HG03378 (cell line): ENCODE results near the gene TTC28.

Experiments
- ATAC-seq: cut with Tn5 transposase; IDR thresholded peaks from one replicate; pipeline ENCODE4 v1.9.1; 2021; ENCODE audit warnings: mild to moderate bottlenecking, moderate library complexity; ENCODE audit not compliant: unreplicated experiment

TTC28 gene

GRCh38 chr22:28442711-28443525, 236.7 kb downstream of the TTC28 start:
- ATAC-seq = no peak

DNA sequence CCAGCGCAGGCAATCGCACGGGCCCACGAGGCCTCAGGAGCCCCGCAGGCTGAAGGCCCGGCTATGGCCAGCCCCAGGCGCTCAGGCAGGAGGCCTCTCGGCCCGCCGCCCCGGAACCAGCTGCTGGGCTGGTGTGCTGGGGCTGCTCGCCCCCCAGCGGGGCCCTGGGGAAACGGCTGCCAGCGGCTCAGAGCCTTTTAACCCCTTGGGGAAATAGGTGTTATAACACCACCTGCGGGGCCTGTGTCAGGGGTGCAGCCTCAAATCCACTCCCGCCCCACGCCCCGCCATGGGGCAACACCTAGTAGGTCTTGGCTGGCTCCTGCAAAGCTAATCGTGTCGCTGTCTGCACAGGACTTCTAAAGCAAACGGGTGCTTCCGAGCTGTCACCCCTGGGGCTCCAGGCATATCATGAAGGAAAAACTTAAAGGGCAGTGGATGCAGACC, 237.4 kb downstream of the TTC28 start:
- ATAC-seq = no peak

GRCh38 chr22:28441720-28442263, 237.8 kb downstream of the TTC28 start:
- ATAC-seq = no peak

GRCh38 chr22:28440592-28441390, 238.8 kb downstream of the TTC28 start:
- no peak for ATAC-seq

DNA sequence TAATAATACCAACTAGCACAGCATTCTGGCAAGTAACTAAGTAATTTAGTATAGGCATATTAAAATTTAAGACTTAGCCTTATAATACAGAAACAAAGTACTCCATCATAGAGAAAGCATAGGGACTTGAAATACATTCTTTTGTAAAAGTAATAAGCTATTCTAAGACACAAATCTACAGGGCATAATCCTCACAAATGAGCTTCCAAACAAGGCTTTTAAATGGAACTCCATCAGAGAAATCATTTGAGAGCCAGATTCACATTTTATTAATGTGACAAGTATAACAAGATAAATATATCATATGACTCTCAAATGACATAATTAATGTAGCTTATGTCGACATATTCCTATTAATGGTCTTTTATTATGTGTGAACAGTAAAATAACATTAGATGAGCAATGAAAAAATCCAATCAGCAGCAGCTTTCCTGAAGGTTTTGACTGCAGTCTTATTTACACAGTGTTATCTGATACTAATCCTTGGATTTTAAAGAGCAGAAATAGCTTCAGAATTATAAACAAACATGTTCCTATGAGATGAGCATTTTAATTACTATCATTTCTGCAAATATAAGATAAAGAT, 241.4 kb downstream of the TTC28 start:
- ATAC-seq = no peak

- no peak for ATAC-seq
These were observed 243.7 kb downstream of the TTC28 start for GRCh38 chr22:28435982-28436381.

DNA sequence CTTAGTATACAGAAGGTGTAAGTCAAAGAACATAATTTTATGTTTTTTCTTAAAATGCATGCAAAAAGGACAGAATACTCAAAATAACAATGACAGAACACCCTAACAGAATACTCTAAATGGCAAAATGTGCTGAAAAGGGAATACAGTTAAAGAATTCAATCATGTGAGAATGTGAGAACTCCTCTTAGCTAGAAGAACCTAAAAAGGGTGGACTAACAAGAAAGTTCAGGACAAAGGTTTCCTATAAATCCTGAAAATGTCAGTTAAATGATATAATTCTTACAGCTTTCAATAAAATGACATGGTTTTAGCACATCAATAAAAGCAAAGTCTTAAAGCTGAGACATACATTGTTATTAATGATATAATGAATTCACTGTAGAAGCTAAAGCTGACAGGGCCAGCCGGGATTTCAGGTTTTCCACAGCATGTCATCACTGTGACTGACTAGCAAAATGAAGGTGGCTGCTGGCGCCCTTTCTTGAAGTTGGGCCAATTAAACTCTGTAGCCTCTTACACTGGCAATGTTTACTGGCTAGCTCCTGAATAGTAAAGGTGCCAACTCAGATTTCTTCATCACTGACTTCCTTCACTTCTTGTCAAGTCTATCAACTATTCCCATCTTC, 244.4 kb downstream of the TTC28 start:
- ATAC-seq = no peak

GRCh38 chr22:28430466-28431025, 249.1 kb downstream of the TTC28 start:
- ATAC-seq = no peak

DNA sequence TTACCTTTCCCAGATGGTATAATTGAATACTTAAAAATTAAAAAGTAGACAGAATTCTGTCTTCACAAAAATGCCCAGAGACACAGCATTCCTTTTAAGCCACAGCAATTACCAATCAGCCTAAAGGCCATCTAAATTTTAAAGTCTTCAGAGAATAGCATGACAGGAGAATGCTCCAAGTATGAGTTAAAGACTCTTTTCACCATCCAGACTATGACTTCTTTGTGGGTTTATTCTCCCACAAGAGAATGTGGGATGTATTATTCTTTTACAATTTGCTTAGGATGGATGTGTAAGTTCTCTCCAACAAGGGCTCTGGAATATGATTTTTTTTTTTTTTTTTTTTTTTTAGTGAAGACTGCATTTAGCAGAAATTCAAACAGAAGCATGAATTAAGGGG, 249.9 kb downstream of the TTC28 start:
- ATAC-seq = no peak

GRCh38 chr22:28428271-28428670, 251.4 kb downstream of the TTC28 start:
- no peak for ATAC-seq

- ATAC-seq = no peak
These were observed 253.1 kb downstream of the TTC28 start for GRCh38 chr22:28426346-28427132.

- no peak for ATAC-seq
These were observed 254.4 kb downstream of the TTC28 start for GRCh38 chr22:28425211-28425610.

- no peak for ATAC-seq
These were observed 255.1 kb downstream of the TTC28 start for GRCh38 chr22:28424427-28425080.

- ATAC-seq = no peak
These were observed 259.7 kb downstream of the TTC28 start for GRCh38 chr22:28419919-28420318.

DNA sequence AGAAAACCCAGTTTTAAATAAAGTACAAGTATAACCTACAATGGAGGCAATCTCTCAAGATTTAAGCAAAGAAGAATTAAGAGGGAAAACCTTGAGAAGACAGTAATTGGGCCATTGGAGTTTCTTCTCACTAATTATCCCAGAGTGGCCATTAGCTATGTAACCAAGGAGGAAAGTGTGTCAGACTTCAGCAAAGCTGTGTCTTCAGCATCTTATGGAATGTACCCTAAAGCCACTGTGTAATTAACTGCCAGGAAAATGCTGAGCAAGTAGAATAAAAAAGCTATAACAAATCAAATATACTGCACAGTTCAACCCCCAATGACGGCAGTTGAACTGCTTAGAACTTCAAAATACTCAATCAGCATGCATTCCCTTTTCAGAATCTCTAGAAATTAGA, 261.6 kb downstream of the TTC28 start:
- ATAC-seq = no peak

DNA sequence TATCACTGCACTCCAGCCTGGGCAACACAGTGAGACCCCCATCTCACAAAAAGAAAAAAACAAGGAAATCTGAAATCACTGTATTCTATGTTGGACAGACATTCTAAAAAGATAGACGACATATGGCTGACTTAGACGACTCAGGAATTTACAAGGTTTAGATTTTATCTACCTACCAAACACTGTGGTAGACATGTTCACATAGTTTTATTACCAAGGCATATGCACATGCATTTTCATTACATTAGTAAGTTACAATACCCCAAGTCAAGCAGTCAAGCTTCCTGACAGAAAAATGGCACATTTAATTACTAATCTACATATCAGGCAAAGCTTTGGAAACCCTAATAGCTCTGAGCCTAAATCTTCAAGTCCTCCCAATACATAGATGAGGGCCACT, 262.2 kb downstream of the TTC28 start:
- ATAC-seq = no peak

DNA sequence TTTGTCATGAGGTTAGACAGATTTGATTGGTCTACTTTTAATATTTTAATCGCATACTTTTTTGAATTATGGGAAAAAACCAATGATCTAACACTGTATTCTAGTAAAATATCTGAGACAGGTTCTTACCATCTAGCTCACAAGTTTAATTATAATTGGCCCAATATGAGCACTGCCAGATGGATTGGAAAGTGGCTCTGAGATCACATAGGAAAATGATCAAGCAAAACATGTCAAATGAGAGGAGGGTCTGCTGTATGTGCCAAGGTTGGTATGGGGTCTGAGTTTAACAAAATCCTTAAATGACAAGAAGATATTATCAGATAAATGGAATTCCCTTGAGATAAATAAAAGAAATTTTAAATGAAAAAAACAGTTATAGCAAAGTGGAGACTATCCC, 264.7 kb downstream of the TTC28 start:
- no peak for ATAC-seq

DNA sequence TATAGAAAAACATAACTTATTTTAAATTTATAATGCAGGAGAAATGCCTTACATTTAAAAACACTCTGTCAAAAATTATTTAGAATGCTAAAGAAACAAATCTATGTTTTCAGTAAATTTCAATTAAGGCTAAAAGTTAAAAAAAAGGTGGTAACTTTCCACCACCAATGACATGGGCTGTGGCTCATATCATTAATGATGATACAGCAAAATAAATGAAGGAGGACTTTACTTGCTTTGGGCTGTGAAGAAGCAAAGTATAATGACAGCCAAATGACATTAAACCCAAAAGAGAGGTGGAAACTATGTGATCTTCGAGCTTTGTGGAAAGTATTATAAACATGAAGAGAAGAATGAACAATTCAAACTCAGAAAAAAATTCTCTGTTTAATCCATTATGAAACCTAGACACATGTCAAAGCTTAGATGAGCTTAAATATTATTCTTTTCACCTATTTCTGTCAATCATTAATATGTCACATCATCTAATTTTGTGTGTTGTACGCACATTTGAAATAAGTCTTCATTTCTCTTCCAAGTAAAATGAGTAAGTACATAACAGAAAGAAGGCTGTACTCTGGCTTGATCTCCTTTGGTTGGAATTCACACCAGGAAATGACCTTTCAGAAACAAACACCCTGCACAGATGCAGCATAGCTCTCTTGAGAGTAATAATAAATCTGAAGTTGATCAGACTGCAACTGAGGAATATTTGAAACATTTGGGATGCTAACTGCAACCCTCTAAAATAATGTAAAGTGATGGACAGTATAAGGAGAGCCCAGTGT, 265.8 kb downstream of the TTC28 start:
- ATAC-seq = no peak

GRCh38 chr22:28412109-28412508, 267.5 kb downstream of the TTC28 start:
- ATAC-seq = no peak
